Upper lobe of right lung (tissue), 1 donor: ENCODE data around the gene NSD2. TPM values are rescaled to one million over a fixed set of nuclear protein-coding genes. Genes with fewer than 3 reads are reported as not detected.

Source experiments
- ATAC-seq: fragments of 200-7000 bp; cut with Tn5 transposase; one replicate; pipeline ENCODE4 v1.9.1; 2020; ENCODE audit warnings: mild to moderate bottlenecking, moderate library complexity
- DNase-seq: peaks from one replicate; pipeline ENCODE4 v3.0.0-alpha.2; 2020
- H3K27ac ChIP-seq: fragments of 200-600 bp; one replicate; pipeline ENCODE4 v1.8.0; 2022
- H3K27me3 ChIP-seq: fragments of 200-600 bp; one replicate; pipeline ENCODE4 v1.8.0; 2022; ENCODE audit warnings: mild to moderate bottlenecking
- H3K36me3 ChIP-seq: fragments of 200-600 bp; one replicate; pipeline ENCODE4 v1.8.0; 2022
- H3K4me1 ChIP-seq: fragments of 200-600 bp; one replicate; pipeline ENCODE4 v1.8.0; 2022
- H3K4me3 ChIP-seq: fragments of 200-600 bp; one replicate; pipeline ENCODE4 v1.8.0; 2022; ENCODE audit warnings: mild to moderate bottlenecking
- H3K9me3 ChIP-seq: fragments of 200-600 bp; one replicate; pipeline ENCODE4 v1.8.0; 2022
- CTCF ChIP-seq: fragments of 200-600 bp; IDR thresholded peaks from one replicate; pipeline ENCODE4 v1.8.0; 2022; ENCODE audit warnings: antibody characterized with exemption
- intact Hi-C: fragments of 100-400 bp; cut with DNase I; formaldehyde crosslinking; loops from one replicate; pipeline ENCODE4 v1.11.0; 2022
- total RNA-seq: library from RNA; stranded (reverse); fragmentation: NEBNext Ultra II Directional; extraction: Animal tissue kit (Norgen Biotek cat#: 25700); gene quantifications from one replicate; pipeline ENCODE4 v1.2.1, GENCODE V29; 2021
- donor health status: DM: no; HTN: yes; CAD: no; lungs with severe emphysema.

Gene NSD2
- total RNA-seq, 1 donor from 2014 or later = 45.2 TPM

GRCh38 chr4:1933700-1934099 is 62.5 kb downstream of the NSD2 start:
- TF ChIP-seq CTCF = no peak
- DNase-seq = no peak

GRCh38 chr4:1937550-1937949 is 66.4 kb downstream of the NSD2 start:
- H3K27me3 ChIP-seq = no peaks in the 10 kb centered on the region
- peaks cover 40% of the 10 kb centered on the region for H3K36me3 ChIP-seq

More at GRCh38 chr4:1933700-1934099, 62.5 kb downstream of the NSD2 start:
- H3K27ac ChIP-seq = no peak overlapping the region
- no peak overlapping the region for H3K4me3 ChIP-seq
- no peaks in the 10 kb centered on the region for H3K9me3 ChIP-seq
- no peak for ATAC-seq
- H3K27me3 ChIP-seq = no peaks in the 10 kb centered on the region
- H3K36me3 ChIP-seq = peaks cover 28% of the 10 kb centered on the region
- no peaks in the 10 kb centered on the region for H3K4me1 ChIP-seq
- intact Hi-C loops = no loop called here

GRCh38 chr4:1938027-1938426 is 66.8 kb downstream of the NSD2 start:
- no peak for TF ChIP-seq CTCF
- Histone ChIP-seq H3K27ac (no peak overlapping the region), H3K36me3 (peaks cover 40% of the 10 kb centered on the region), H3K27me3 (no peaks in the 10 kb centered on the region), H3K9me3 (no peaks in the 10 kb centered on the region), H3K4me1 (no peaks in the 10 kb centered on the region), H3K4me3 (no peak overlapping the region)
- intact Hi-C loops = no loop called here
- DNase-seq (no peak), ATAC-seq (no peak)

More at GRCh38 chr4:1937550-1937949, 66.4 kb downstream of the NSD2 start:
- H3K9me3 ChIP-seq = no peaks in the 10 kb centered on the region
- no peak for DNase-seq
- no peak for ATAC-seq
- no peak overlapping the region for H3K4me3 ChIP-seq
- H3K4me1 ChIP-seq = no peaks in the 10 kb centered on the region
- H3K27ac ChIP-seq = no peak overlapping the region
- TF ChIP-seq CTCF = no peak
- intact Hi-C loops = no loop called here

- no peaks in the 10 kb centered on the region for H3K27me3 ChIP-seq
- H3K4me3 ChIP-seq = no peak overlapping the region
- peaks cover 43% of the 10 kb centered on the region for H3K36me3 ChIP-seq
- no peak for ATAC-seq
- no peak for DNase-seq
- H3K9me3 ChIP-seq = no peaks in the 10 kb centered on the region
- no peaks in the 10 kb centered on the region for H3K4me1 ChIP-seq
- no peak for TF ChIP-seq CTCF
- intact Hi-C loops = no loop called here
- no peak overlapping the region for H3K27ac ChIP-seq
Observed at GRCh38 chr4:1939664-1940509, 68.7 kb downstream of the NSD2 start.

- Histone ChIP-seq H3K27ac (no peak overlapping the region), H3K36me3 (peaks cover 38% of the 10 kb centered on the region), H3K27me3 (no peaks in the 10 kb centered on the region), H3K4me3 (no peak overlapping the region), H3K9me3 (no peaks in the 10 kb centered on the region), H3K4me1 (no peaks in the 10 kb centered on the region)
- DNase-seq (no peak), ATAC-seq (no peak)
- TF ChIP-seq CTCF = no peak
- intact Hi-C loops = no loop called here
Observed at GRCh38 chr4:1940566-1940965, 69.4 kb downstream of the NSD2 start.
